DND-41 (cell line): ENCODE results near the gene OGFOD1.

Experiments used
- ATAC-seq: fragments of 200-7000 bp; cut with Tn5 transposase; 3 replicates; pipeline ENCODE4 v1.9.1; 2021; ENCODE audit warnings: low read depth; ENCODE audit not compliant: insufficient read depth
- DNase-seq: peaks from one replicate; pipeline ENCODE4 v3.0.0-alpha.2; 2020
- H2AFZ ChIP-seq: 2 replicates; pipeline ENCODE4 v1.6.0; 2012; ENCODE audit warnings: low read depth, low read length
- H3K27ac ChIP-seq: 2 replicates; pipeline ENCODE4 v1.5.1; 2012; ENCODE audit warnings: low read length, inconsistent platforms
- H3K27me3 ChIP-seq: fragments of 200-600 bp; sonication (generic); 2 replicates; pipeline ENCODE4 v1.6.0; 2012; ENCODE audit warnings: low read length, mild to moderate bottlenecking, inconsistent platforms; ENCODE audit not compliant: insufficient read depth, poor library complexity
- H3K36me3 ChIP-seq: 2 replicates; pipeline ENCODE4 v1.5.1; 2012; ENCODE audit warnings: low read length, inconsistent platforms; ENCODE audit not compliant: insufficient read depth
- H3K4me1 ChIP-seq: 2 replicates; pipeline ENCODE4 v1.5.1; 2012; ENCODE audit warnings: mild to moderate bottlenecking, low read length; ENCODE audit not compliant: insufficient read depth
- H3K4me2 ChIP-seq: 2 replicates; pipeline ENCODE4 v1.6.0; 2012; ENCODE audit warnings: mild to moderate bottlenecking, moderate library complexity, low read length, inconsistent platforms; ENCODE audit not compliant: insufficient read depth
- H3K4me3 ChIP-seq, 2 experiments: fragments of 200-600 bp in 1 of 2; shearing (Covaris generic) in 1 of 2; 2 replicates each; pipeline ENCODE4 v1.5.1; 2012 to 2016; ENCODE audit warnings: inconsistent platforms in 2 of 2, low read length in 2 of 2, mild to moderate bottlenecking in 2 of 2, low read depth in 1 of 2, moderate library complexity in 1 of 2
- H3K79me2 ChIP-seq: 2 replicates; pipeline ENCODE4 v1.6.0; 2012; ENCODE audit warnings: low read length, inconsistent platforms; ENCODE audit not compliant: insufficient read depth
- H3K9ac ChIP-seq: 2 replicates; pipeline ENCODE4 v1.6.0; 2012; ENCODE audit warnings: low read depth, mild to moderate bottlenecking, inconsistent platforms, low read length, moderate library complexity
- H3K9me3 ChIP-seq: 2 replicates; pipeline ENCODE4 v1.5.1; 2012; ENCODE audit warnings: low read length, moderate library complexity, mild to moderate bottlenecking, inconsistent platforms; ENCODE audit not compliant: insufficient read depth, severe bottlenecking
- H4K20me1 ChIP-seq: 2 replicates; pipeline ENCODE4 v1.6.0; 2012; ENCODE audit warnings: low read length; ENCODE audit not compliant: insufficient read depth
- EZH2 ChIP-seq: IDR thresholded peaks from 3 replicates; pipeline ENCODE4 v1.6.1; 2012; ENCODE audit warnings: borderline replicate concordance, low read depth, mild to moderate bottlenecking, moderate library complexity, low read length, inconsistent platforms; ENCODE audit not compliant: severe bottlenecking
- TF ChIP-seq, protein P1 (sequence below): IDR thresholded peaks from 2 replicates; pipeline ENCODE4 v1.5.1; 2012; ENCODE audit warnings: borderline replicate concordance, low read length, moderate library complexity, mild to moderate bottlenecking; ENCODE audit not compliant: poor library complexity, severe bottlenecking; ENCODE audit errors: extremely low read depth

OGFOD1 gene

DNA sequence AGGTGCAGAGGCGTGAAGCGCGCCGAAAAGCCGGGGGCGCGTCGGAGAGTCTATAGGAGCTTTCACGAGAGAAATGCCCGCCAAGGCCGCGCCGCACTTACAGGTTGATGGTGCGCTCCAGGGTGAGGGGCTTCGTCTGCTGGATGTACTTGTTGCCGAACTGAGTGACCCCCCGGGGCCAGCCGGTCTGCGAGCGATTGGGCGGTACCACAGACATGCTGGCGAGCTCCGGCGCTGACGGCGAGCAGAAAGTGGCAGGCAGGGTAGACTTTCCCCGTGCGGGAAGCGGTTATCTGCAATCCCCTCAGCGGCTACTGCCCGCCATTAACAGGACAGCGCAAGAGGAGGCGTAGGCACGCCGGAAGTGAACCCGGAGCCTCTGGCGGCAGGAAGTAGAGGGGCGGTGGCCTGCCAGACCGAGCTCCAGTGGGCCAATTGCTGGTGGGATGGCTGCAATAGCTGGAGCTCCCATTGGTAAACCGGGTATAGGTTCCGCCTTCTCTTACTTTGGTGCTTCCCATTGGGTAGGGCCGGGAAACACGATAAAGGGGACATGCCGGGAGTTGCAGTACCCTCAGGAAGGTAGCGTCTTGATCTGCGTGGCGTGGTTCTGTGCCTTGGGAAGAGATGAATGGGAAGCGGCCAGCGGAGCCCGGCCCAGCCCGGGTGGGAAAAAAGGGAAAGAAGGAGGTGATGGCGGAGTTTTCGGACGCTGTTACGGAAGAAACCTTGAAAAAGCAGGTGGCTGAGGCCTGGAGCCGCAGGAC, at the start of gene OGFOD1, which contains the start of gene NUDT21:
Gene OGFOD1, plus strand, starts transcription at position 569 of the 767 bp plus-strand sequence. Its CDS starts 59 bp downstream, at position 628.
Gene NUDT21, minus strand, starts transcription at position 347 of the 767 bp plus-strand sequence. Its CDS starts 130 bp downstream, at position 217.
- Histone ChIP-seq H3K27me3 (no peaks in the 10 kb centered on the region), H3K9ac (peak within 1 kb of the TSS; percentile 76), H3K36me3 (peaks cover 48% of the 10 kb centered on the region), H3K27ac (peak within 1 kb of the TSS; percentile 83), H3K4me2 (peak within 1 kb of the TSS; percentile 90), H3K79me2 (peaks cover 76% of the 10 kb centered on the region), H3K9me3 (no peaks in the 10 kb centered on the region), H4K20me1 (peaks cover 33% of the 10 kb centered on the region), H3K4me3 (peak within 1 kb of the TSS; percentile 36 to 60), H2AFZ (peak within 1 kb of the TSS; percentile 94), H3K4me1 (peaks cover 54% of the 10 kb centered on the region)
- DNase-seq (peak; percentile 96), ATAC-seq (peak; percentile 98)
- TF ChIP-seq, protein P1, sequence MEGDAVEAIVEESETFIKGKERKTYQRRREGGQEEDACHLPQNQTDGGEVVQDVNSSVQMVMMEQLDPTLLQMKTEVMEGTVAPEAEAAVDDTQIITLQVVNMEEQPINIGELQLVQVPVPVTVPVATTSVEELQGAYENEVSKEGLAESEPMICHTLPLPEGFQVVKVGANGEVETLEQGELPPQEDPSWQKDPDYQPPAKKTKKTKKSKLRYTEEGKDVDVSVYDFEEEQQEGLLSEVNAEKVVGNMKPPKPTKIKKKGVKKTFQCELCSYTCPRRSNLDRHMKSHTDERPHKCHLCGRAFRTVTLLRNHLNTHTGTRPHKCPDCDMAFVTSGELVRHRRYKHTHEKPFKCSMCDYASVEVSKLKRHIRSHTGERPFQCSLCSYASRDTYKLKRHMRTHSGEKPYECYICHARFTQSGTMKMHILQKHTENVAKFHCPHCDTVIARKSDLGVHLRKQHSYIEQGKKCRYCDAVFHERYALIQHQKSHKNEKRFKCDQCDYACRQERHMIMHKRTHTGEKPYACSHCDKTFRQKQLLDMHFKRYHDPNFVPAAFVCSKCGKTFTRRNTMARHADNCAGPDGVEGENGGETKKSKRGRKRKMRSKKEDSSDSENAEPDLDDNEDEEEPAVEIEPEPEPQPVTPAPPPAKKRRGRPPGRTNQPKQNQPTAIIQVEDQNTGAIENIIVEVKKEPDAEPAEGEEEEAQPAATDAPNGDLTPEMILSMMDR, result no peak
- TF ChIP-seq EZH2, result no peak

DNA sequence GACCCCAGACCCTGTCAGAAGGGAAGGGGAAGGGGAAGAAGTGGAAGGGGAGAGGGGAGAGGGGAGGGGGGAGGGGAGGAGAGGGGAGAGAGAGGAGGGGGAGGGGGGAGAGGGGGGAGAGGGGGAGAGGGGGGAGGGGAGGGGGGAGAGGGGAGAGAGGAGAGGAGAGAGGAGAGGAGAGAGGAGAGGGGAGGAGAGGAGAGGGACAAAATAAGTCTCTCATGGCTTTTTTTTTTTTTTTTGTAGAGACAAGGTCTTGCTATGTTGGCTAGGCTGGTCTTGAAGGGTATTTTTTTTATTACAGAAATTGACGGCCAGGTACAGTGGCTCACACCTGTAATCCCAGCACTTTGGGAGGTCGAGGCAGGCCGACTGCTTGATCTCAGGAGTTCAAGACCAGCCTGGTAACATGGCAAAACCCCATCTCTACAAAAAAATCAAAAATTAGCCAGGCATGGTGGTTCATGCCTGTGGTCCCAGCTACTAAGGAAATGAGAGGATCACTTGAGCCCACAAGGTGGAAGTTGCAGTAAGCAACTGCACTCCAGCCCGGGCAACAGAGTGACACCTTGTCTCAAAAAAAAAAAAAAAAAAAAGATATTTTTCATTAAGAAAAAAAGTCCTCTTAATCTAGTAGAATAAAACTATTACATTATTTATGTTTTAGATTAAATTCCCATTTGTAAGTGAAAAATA, 45.2 kb upstream of the OGFOD1 start:
- H3K9ac ChIP-seq, result no peak overlapping the region
- peaks cover 75% of the 10 kb centered on the region for H3K36me3 ChIP-seq
- H3K27me3 ChIP-seq, result no peaks in the 10 kb centered on the region

DNA sequence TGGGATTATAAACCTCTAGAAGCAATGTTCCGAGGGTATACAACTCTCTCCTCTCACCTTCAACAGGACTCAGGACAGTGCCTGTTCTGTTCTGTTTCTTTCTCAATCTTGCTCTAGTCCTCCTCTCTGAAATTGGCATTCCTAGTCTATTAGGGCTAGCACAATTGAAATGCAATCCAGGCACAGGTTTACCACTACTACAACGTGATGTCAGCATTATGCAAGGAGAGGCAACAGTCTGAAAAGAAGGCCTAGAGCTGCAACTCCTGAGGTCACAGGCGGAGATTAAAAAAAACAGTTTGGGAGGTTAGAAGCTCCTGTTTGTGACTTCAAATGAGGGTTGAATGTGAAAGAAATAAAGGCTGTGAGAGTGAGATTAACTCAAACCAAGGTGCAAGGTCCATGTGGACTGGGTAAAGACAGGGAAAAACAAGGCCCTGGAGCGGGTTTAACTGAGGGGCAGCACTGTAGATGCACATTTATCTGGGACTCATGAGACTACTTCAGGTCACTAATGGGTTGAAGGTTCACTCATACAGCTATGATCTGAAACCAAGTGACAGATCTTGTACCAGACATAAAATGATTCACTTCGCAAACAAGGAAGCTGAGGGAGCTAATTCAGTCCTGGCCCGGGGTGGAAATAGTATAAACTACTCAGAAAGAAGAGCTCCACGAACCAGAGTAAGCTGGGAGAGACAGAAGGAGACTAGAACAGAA, 42.8 kb upstream of the OGFOD1 start:
- H3K36me3 ChIP-seq, result peaks cover 70% of the 10 kb centered on the region
- no peak overlapping the region for H2AFZ ChIP-seq

More for the DNA sequence above, 45.2 kb upstream of the OGFOD1 start:
- no peak overlapping the region for H3K27ac ChIP-seq
- ATAC-seq, result 0 out of 3 replicates have a peak, but pooled peaks have one; percentile 29
- H3K4me2 ChIP-seq, result no peak overlapping the region
- H3K79me2 ChIP-seq, result peaks cover 4% of the 10 kb centered on the region; the same call in 1 of the 2 replicates
- H3K9me3 ChIP-seq, result no peaks in the 10 kb centered on the region
- H2AFZ ChIP-seq, result no peak overlapping the region
- TF ChIP-seq, protein P1, result no peak
- TF ChIP-seq EZH2, result no peak
- no peaks in the 10 kb centered on the region for H3K4me1 ChIP-seq
- no peak overlapping the region for H3K4me3 ChIP-seq
- peaks cover 7% of the 10 kb centered on the region; the same call in 1 of the 2 replicates for H4K20me1 ChIP-seq
- DNase-seq, result no peak

More for the DNA sequence above, 42.8 kb upstream of the OGFOD1 start:
- H3K4me2 ChIP-seq, result no peak overlapping the region
- H3K9me3 ChIP-seq, result no peaks in the 10 kb centered on the region
- no peak for ATAC-seq
- no peak overlapping the region for H3K9ac ChIP-seq
- DNase-seq, result no peak
- H3K27ac ChIP-seq, result no peak overlapping the region
- H3K4me1 ChIP-seq, result no peaks in the 10 kb centered on the region
- peaks cover 2% of the 10 kb centered on the region; the same call in 1 of the 2 replicates for H4K20me1 ChIP-seq
- TF ChIP-seq, protein P1, result no peak
- no peak for TF ChIP-seq EZH2
- H3K79me2 ChIP-seq, result peaks cover 19% of the 10 kb centered on the region; the same call in 1 of the 2 replicates
- H3K27me3 ChIP-seq, result no peaks in the 10 kb centered on the region
- no peak overlapping the region for H3K4me3 ChIP-seq
